Measurements from ENCODE around the gene RALB.
"Not testable (repeated sequence)": the region's sequence is repeated elsewhere in the genome, so short reads cannot be mapped to it uniquely, and the experiment has no call there.

Gene RALB

DNA sequence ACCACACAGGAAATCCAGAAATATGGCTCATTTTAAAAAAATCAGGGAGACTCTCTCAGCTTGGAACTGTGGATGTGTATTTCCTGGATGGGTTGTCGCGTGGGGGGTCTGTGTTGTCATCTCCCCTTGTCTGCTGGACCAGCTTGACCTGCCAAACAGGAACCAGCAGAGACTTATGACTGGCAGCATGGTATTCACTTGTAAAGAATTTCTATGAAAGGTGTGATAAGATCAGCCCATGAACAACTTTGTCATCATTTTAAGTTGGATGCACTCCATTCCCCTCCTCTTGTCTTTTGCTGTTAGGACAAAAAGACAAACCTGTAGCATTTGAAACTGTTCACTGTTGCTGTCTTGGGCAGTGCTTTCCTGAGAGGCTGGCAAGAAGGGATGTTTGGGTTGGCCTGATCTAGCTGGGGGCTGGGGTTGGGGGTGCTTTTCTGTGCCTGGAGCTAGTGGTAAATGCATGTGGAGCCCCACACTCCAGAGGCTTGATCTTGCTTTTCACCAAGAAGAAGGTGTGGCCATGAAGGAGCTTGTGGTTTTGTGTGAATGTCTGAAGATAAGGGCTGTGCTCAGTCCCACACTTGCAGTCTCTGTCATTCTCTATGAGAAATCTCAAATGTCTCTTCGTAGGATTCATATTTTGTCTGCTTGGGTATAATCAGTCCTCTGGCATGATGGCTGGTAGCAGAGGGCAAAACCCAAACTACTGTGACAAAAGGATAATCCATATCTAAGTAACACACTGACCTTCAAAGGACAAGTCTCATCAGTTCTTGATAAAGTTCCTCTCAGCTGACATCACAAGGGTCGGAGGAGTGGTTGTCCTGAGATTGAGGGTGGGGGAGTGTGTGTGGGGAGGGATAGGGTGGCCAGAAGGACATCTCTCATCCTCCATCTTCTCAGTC, 39.0 kb downstream of the RALB start:
- no peak for DNase-seq (ENCODE audit: low read depth in 3 of 3, low spot score in 1 of 3)

DNA sequence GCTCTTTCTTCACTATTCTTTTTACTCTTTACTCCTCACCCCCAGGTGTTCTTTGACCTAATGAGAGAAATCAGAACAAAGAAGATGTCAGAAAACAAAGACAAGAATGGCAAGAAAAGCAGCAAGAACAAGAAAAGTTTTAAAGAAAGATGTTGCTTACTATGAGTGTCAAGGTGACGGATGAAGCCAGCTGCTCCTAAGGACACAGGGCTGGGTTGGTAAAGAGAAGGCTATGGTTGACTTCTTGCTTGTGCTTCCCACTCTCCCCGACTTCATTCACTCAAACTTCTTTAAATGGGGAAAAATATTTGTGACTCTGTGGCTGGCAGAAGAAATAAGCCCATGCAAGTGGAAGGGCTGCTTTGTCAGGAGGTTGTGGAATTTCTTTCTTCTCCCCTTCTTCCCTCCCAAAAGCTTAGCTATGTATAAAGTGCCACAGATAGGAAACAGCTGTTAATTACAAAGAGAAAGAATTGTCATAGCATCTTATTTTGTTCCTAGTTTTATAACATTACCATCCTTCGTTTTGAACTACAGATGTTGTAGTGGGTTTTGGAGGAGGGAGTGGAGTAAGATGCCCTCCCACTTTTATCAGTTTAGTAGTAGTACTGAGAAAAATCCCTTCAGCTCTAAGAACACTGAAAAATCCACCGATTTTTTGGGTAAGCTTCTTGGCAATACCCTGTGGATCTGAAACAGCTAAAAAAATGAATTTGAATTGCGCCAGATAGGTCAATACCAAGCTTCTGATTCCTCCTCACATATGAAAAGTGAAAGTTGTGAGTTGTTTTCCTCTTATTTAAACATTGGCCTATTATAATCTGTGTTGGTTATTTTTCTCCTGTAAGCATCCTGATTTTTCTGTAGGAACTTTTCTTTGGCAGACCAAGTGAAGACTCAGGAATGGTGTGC, 40.7 kb downstream of the RALB start:
- DNase-seq (ENCODE audit: low read depth in 3 of 3, low spot score in 1 of 3) = no peak

- no peak for DNase-seq (ENCODE audit: low read depth in 3 of 3, low spot score in 1 of 3)
These were observed 41.3 kb downstream of the RALB start for GRCh38 chr2:120294008-120294340.

- no peak for DNase-seq (ENCODE audit: low read depth in 3 of 3, low spot score in 1 of 3)
These were observed 45.7 kb downstream of the RALB start for GRCh38 chr2:120298173-120298835.

- no peak for DNase-seq (ENCODE audit: low read depth in 3 of 3, low spot score in 1 of 3)
These were observed 46.4 kb downstream of the RALB start for GRCh38 chr2:120299004-120299403.

DNA sequence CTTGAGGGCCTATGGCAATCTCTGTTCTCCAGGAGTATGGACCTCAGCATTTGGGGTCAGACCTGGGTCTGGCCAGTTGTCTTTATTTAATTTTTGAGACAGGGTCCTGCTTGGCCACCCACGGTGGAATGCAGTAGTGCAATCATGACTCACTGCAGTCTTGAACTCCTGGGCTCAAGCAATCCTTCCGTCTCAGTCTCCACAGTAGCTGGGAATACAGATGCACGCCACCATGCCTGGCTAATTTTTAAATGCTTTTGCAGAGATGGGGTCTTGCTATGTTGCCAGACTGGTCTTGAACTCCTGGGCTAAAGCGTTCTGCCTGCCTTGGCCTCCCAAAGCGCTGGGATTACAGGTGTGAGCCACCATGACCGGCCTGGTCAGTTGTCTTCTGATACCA, 46.9 kb downstream of the RALB start:
- DNase-seq (ENCODE audit: low read depth in 3 of 3, low spot score in 1 of 3) = no peak

DNA sequence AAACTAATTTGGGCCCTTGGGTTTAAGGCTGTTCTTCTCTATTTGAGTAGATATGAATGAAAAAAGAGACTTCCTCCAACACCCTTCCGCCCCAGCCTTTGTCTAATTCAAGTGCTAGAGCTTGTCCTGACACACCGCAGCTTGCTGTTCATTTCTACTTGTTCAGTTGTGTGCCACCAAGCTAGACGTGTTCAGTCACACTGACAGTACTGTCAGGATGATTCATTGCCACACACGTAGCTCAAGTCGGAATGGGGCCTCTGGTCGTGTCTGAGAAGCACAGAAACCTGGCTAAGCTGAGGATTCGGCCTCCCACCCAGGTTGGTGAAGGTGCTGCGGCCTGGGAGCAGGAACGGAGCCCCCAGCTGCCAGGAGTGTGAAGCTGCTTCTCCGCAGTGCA, 47.7 kb downstream of the RALB start:
- DNase-seq (ENCODE audit: low read depth in 3 of 3, low spot score in 1 of 3) = no peak

GRCh38 chr2:120301284-120301683, 48.6 kb downstream of the RALB start:
- DNase-seq (ENCODE audit: low read depth in 3 of 3, low spot score in 1 of 3) = no peak

DNA sequence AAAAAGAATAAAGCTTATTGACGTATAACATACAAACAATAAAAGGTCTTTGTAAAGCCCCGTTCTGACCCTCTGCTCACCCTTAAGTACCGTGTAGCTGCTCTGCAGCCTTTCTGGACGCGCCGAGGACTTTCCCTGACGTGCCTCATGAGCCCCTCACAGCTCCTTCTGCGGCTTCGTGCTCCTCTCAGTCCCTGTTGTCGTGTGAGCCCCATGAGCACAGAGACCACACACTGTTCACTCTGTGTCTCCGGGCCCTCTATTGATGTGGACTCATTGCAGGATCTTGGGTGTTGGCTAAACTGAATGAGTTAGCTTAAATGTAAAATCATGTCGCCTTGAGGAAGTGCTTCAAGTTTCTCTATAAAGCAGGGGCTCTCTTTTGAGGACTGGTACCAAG, 49.6 kb downstream of the RALB start:
- DNase-seq (ENCODE audit: low read depth in 3 of 3, low spot score in 1 of 3) = no peak

GRCh38 chr2:120303177-120303576, 50.5 kb downstream of the RALB start:
- DNase-seq (ENCODE audit: low read depth in 3 of 3, low spot score in 1 of 3) = no peak

GRCh38 chr2:120305296-120305695, 52.6 kb downstream of the RALB start:
- DNase-seq (ENCODE audit: low read depth in 3 of 3, low spot score in 1 of 3) = no peak

GRCh38 chr2:120305937-120306490, 53.4 kb downstream of the RALB start:
- no peak for DNase-seq (ENCODE audit: low read depth in 3 of 3, low spot score in 1 of 3)

DNA sequence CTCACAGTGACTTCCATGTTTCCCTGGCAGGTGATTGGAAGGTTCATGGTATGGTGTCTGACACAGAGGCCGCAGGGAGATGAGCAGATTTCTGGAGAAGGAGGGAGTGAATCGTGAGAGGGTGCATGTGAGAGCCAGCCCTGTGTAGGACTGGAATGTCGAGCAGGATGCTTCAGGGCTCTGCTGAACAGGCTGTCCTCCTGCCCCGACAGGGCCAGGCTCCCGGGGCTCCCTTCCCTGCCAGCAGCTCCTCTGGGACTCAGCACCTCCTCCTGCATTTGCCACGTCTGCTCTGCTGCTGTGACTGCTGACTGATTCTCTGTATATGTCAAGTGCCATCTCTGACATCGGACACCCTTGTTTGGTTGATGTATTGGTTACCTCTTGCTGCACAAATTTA, 54.8 kb downstream of the RALB start:
- no peak for DNase-seq (ENCODE audit: low read depth in 3 of 3, low spot score in 1 of 3)

DNA sequence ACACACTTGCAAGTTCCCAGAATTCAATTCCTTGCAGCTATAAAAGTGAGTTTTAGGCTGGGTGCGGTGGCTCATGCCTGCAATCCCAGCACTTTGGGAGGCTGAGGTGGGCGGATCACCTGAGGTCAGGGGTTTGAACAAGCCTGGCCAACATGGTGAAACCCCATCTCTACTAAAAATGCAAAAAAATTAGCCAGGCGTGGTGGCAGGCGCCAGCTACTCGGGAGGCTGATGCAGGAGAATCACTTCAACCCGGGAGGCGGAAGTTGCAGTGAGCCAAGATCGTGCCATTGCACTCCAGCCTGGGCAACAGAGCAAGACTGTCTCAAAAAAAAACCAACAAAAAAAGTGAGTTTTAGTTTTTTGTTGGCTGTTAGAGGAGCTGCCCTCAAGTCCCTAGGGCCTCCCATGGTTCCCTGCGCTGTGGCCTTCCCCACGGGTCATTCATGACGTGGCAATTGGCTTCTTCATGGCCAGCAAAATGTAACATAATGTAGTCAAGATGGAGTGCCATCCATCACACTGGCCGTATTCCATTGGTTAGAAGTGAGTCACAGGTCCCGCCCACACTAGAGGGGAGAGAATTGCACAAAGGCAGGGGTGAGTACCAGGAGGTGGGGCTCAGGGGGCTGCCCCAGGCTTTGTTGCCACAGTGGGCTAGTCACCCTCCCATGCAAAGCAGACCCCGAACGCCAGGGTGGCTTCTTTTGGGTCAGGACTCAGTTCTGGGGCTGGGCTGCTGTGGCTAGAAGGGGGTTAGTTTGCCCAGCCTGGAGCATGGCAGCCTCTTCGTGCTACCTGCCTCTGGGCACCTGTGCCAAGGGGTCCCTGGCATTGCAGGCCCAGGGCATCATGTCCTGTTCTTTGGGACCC, 55.6 kb downstream of the RALB start:
- DNase-seq (ENCODE audit: low read depth in 3 of 3, low spot score in 1 of 3) = no peak

DNA sequence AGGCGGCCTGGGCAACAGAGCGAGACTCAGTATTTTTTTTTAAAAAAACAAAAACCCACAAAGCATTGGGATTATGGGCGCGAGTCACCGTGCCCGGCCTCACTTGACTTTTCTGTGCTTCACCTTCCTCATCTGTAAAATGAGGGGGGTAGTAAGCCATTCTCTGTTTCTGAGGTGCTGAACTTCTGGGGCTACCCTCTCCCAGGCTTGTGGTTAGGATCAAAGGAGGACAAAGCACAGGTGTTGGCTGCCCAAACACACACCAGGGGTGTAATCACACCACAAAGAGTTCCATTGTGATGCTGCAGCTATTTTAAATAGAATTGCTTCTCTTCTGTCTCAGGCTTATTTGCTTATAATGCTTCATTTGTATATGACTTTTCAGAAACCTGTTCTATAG, 57.5 kb downstream of the RALB start:
- no peak for DNase-seq (ENCODE audit: low read depth in 3 of 3, low spot score in 1 of 3)

DNA sequence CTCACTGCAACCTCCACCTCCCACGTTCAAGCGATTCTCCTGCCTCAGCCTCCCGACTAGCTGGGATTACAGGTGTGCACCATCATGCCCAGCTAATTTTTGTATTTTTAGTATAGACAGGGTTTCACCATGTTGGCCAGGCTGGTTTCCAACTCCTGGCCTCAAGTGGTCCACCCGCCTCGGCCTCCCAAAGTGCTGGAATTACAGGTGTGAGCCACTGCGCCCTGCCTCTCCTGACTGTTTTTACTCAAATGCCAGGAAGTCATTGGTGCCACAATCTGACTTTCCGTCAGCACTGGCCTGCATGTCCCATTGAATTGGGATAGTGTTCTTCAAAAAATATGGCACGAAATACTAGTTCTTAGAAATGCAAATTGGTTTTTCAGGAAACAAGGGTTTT, 58.2 kb downstream of the RALB start:
- DNase-seq (ENCODE audit: low read depth in 3 of 3, low spot score in 1 of 3) = not testable (repeated sequence)

DNA sequence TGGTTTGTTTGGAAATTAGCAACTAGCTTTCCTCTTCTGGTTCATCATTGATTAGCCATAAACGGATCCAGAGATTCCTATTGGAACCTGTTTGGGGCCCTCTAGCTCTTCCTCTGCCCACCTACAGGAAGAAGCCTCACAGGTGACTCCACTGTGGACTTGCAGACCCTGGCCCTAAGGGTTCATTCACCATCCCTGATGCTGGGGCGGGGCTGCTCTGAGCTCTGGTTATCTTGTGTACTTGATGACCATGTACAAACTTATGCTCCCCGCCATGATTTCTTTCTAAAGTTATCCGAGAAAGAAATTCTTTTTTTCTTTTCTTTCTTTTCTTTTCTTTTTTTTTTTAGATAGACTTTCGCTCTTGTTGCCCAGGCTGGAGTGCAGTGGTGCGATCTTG, 59.4 kb downstream of the RALB start:
- no peak for DNase-seq (ENCODE audit: low read depth in 3 of 3, low spot score in 1 of 3)

DNA sequence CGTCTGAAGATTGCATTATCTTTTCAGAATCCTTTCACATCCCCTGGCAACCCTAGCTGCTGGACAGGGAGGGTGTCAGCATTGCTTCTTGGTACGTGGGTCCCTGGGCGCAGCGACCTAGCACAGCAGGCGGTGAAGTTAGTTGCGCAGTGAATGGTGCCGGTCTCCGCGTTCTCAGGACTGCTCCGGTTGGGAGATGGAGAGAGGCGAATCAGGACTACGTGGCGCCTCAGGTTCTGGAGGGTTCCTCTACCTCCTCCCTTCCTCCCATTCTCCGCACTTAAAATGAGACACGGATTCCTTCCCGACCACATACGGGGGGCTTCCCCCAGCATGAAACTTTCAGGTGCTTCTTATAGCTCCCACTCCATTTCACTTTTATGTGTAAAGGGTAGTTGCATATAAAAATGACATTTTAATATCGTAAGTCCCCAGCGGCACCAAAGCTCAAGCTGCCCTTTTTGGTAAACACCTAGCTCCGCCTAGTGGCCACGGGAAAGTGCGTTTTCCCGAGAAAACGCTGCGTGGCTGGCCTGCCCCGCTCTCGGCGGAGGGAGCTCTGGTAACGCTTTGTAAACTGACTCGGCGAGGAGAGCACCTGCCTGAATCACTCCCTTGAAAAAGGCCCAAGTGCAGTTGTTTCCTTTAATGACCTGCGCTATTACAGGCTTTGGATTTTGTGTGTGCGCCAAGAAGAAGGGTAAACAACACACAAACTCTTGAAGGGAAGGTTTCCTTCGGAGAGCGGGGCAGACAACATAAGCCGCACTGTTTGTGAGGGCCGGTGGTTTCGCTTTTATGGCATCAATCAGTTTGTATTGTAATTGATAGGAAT, 60.4 kb downstream of the RALB start:
- DNase-seq (ENCODE audit: low read depth in 3 of 3, low spot score in 1 of 3) = peak; percentile 26 to 74 (median 50)
